Kidney glomerular epithelial cell (primary cell): ENCODE results near the gene DOLK.

Experiments used
- DNase-seq: peaks from one replicate; lab custom pipeline; 2025; lab: John Stamatoyannopoulos, UW

Gene DOLK

DNA sequence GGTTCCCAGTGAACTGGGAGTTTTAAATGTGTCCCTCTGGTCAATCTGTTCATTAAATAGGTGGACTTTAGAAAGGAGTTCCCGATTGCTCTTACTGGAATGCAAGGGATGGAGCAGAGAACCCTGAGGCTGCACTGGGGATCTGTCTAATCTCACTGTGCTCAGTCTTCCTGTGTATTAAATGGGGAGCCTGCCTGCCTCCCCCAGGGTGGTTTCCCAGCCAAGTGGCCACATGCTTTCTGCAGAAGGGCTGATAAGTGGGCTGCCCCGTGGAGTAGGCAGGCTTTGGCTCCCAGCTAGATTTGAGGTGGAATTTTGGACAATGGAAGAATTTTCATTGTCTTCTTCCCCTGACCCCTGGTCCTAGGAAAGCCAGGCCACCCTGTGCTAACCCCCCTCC lies 40.7 kb downstream of the DOLK start:
- DNase-seq = no peak

DNA sequence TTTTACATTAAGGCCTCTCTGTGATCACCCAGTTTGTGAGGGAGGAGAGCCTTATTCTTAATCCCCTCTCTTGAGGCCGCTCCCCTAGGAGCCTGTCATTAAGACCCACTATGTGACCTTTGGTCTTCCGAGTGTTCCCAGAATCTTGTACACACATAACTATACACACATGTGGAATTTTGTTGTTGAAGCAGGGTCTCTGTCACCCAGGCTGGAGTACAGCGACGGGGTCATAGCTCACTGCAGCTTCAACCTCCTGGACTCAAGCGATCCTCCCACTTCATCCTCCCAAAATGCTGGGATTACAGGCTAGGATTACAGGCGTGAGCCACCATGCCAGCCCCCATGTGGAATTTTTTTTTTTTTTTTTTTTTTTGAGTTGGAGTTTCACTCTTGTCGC lies 41.4 kb downstream of the DOLK start:
- DNase-seq = no peak

DNA sequence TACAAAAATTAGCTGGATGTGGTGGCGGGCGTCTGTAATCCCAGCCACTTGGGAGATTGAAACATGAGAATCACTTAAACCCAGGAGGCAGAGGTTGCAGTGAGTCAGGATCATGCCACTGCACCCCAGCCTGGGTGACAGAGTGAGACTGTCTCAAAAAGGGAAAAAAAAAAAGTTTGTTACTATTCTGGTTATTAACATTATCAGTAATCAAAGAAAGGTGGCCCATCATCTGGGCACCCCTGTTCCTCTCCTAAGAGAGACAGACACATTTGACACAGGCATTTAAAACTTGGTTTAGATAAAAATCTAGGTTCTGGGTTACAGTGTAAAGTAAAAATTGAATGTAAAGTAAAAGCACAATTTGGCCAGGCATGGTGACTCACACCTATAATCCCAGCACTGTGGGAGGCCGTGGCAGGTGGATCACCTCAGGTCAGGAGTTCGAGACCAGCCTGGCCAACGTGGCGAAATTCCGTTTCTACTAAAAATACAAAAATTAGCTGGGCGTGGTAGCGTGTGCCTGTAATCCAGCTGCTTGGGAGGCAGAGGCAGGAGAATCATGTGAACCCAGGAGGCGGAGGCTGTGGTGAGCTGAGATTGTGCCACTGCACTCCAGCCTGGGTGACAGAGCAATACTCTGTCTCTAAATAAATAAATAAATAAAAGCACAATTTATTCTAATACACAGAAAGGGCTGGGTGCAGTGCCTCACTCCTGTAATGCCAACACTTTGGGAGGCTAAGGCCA lies 43.4 kb downstream of the DOLK start:
- DNase-seq = no peak

DNA sequence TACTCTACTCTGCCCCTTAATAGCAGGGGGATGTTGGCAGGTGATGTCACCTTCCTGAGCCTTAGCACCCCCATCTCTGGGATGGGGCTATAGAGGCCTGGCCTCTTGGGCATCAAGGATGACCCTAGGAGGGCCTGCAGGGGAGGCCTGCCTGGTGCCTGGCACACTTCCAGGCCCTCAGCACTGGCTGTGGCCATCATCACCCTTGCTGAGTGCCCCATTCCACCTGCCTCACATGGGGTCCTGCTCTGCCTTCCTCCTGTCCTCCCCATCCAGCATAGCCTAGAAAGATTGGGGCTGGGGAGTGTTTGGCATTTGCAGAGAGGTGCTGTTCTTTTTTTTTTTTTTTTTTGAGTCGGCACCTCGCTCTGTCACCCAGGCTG lies 44.3 kb downstream of the DOLK start:
- DNase-seq = no peak

DNA sequence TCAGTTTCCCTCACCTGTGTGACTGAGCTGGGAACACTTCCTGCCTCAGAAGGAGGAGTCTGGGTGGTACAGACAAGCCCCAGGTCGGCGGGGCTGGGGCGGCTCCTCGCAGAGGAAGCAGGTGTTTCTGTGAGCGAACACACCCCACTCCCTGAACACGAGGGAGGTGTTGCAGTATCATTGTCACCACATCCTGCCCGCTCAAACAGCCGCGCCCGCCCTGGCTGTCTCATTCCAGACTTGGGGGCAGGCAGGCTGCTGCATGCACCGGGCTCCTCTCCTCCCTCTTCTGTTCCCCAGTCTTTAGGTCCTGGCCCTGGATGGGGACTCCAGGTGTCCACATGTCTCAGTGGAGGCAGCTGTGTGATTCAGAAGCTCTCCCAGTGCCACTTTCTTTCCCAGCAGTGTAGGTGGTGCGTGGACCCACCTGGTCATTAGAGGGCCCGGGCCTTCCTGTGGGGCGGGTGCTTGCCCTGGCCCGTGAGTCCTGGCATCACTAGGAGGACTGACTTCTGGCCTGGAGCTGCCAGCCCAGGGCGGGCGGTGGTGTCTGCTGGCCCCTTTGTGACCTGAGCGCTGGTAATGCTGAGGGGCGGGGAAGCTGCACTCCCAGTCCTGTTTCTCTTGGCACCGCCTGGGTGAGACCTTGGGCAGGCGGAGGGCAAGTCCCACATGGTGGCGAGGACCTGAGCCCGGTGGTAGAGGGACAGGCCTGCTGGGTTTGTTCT lies 44.9 kb downstream of the DOLK start:
- DNase-seq = no peak

DNA sequence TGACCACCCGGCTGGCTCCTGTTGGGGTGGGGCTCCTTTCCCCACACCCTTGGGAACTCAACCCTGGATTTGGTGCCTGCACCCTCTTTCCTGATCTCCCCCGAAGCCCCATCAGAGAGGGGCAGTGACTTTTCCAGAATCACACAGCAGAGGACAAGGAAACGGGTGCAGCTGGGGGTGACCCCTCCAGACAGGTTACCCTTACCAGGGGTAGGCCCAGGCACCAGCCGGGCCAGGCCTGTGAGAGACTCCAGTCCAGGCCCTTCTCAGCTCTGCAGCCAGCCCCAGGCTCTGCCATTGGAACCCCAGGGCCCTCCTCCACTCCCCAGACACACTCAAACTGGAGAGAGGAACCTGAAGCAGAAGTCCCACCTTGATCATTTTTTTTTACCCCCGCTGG lies 45.6 kb downstream of the DOLK start:
- DNase-seq = no peak

DNA sequence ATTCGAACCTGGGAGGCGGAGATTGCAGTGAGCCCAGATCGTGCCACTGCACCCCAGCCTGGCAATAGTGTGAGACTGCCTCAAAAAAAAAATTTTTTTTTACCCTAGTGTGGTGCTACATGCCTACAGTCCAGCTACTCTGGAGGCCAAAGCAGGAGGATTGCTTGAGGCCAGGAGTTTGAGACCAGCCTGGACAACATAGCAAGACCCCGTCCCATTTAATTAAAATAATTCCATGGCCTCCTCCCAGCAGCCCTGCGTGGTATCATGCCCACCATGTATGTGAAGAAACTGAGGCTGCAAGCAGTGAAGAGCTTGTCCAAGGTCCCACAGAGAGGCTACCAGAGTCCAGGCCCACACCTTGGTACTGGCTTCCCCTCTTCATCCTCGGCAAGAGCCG lies 46.0 kb downstream of the DOLK start:
- no peak for DNase-seq

DNA sequence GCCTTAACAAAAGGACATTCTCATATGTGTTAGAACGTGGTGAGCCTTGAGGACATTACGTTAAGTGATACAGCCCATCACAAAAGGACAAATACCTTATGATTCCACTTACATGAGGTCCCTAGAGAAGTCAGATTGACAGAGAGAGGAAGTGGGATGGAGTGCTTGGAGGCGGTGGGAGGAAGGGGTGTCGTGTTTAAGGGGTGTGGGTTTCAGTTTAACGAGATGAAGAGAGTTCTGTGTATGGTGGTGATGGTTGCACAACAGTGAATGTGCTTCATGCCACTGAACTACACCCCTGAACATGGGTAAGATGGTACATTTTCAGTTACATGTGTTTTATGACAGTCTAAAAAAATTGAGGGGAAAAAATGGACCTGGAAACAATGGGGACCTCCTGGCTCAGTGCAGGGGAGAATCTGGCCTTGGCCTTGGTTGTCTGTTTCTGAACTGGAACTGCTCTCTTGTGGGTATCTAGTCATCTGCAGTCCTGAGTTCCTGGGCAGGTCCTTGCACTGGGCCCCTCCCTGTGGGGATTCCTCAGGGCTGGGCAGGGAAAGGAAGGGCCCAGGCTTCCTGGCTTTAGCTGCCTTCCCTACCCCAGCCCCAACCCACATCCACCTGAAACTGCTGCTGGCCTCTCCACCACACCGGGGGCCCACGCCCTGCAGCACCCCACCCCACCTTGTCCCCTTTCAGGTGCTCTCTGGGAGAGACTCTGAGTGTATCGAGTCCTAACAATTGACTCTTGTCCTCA lies 47.7 kb downstream of the DOLK start:
- DNase-seq = no peak

DNA sequence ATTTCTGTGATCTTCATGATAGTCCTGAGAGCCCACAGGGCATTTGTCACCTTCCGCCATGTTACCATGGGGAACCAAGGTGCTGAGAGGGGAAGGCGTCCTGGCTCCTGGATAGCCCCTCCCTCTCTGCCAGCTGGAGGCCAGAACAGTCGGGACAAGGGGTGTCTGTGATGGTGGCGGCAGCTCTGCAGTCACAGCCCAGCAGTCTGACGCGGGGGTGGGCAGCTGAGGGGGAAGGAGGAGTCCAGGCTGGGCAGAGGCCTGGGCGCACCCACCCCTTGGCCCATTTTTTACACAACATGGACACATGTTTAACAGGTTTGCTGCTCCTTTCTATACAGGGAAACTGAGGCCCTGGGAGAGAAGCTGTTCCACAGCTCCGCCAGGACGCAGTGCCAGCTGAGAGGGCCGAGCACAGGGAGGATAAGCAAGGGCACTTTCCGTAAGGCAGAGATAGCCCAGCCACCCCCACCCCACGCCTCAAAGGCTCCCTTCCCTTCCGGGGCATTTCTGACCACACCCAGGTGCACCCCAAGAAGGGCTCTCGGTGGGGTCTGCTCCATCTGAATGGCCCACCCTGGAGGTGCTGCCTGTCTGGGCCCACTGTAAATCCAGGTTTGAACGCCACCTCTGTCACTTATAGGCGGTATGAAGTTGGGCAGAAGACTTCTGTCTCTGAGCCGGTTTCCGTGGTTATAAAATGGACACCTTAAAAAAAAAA lies 48.4 kb downstream of the DOLK start:
- no peak for DNase-seq

DNA sequence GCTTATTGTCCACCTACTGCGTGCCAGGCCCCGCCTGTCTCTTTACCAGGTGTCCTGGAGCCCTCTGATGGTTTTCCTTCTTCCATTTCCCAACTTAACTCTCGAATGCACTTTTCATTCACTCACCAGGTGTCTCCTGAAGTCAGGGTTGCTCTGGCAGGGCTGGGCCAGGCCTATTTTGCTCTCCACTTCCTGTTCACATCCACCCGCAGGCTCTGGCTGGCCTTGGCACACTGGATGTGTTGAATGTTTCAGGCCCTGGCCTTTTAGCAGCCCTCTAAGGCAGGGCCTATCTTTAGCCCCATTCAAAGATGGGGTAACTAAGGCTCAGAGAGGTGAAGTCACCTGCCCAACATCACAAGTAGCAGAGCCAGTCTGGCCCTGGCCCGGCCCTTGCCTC lies 49.0 kb downstream of the DOLK start:
- no peak for DNase-seq

DNA sequence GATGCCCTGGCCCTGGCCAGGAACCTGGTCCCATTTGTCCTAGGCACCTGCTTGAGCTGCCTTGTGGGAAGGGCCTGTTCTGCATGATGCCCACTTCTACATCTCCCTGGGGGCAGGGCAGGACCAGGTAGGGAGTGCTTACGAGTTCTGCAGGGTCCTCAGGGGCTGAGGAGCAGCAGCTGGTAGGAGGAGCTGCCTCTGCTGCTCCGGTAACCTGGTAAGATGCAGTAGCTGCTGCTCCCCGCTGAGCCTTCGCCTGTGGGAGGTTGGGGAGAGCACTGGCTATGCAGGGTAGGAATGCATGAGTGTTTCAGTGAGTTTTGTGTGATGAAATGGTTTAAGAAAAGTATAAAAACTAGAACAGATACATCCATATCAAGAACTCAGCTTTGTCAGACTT lies 51.8 kb downstream of the DOLK start:
- DNase-seq = peak; percentile 13
